SK-N-SH (cell line): ENCODE measurements around the gene KRT25. TPM values are rescaled to one million over a fixed set of nuclear protein-coding genes. Genes with fewer than 3 reads are reported as not detected.

Experiments
- CTCF ChIA-PET: fragments of 300-600, 350-600 bp; formaldehyde crosslinking; extraction: SDS; loops from one replicate; lab custom pipeline; 2021; lab: Yijun Ruan, JAX
- POLR2A ChIA-PET: fragments of 350-600 bp; sonication (Branson Sonifier 250); formaldehyde crosslinking; extraction: SDS; loops from one replicate; lab custom pipeline; 2020; ENCODE audit warnings: antibody characterized with exemption, inconsistent platforms; lab: Yijun Ruan, JAX
- DNase-seq: peaks from one replicate; pipeline ENCODE4 v3.0.0; 2012
- H2AFZ ChIP-seq: fragments of 200-600 bp; sonication (generic); 2 replicates; pipeline ENCODE4 v1.8.1; 2016; ENCODE audit warnings: antibody characterized with exemption, mild to moderate bottlenecking, low read depth
- H3F3A ChIP-seq: fragments of 200-600 bp; sonication (generic); replicated peaks from 2 replicates; pipeline ENCODE3; 2016; ENCODE audit warnings: antibody characterized with exemption, mild to moderate bottlenecking; ENCODE audit not compliant: insufficient read depth
- H3K27ac ChIP-seq, 2 experiments: fragments of 200-500 bp in 1 of 2; fragments of 200-600 bp in 1 of 2; sonication (Bioruptor generic) in 1 of 2; sonication (generic), shearing (Covaris generic) in 1 of 2; 2 replicates each; pipeline versions ENCODE4 v1.5.1 to v1.6.1; 2014 to 2016; ENCODE audit warnings: low read depth in 2 of 2, inconsistent platforms in 1 of 2, low read length in 1 of 2, mild to moderate bottlenecking in 1 of 2, mixed read lengths in 1 of 2
- H3K27me3 ChIP-seq: fragments of 200-600 bp; sonication (generic), shearing (Covaris generic); 2 replicates; pipeline ENCODE4 v1.6.1; 2016; ENCODE audit warnings: mixed run types; ENCODE audit not compliant: insufficient read depth
- H3K36me3 ChIP-seq, 2 experiments: fragments of 200-500 bp in 1 of 2; fragments of 200-600 bp in 1 of 2; sonication (Bioruptor generic) in 1 of 2; sonication (generic) in 1 of 2; replicated peaks in 1 of 2; 2 replicates each; pipeline versions ENCODE3 to v1.5.1; 2014 to 2016; ENCODE audit warnings: low read length in 1 of 2, mild to moderate bottlenecking in 1 of 2; ENCODE audit not compliant: insufficient read depth in 2 of 2, control insufficient read depth in 1 of 2
- H3K4me1 ChIP-seq, 2 experiments: fragments of 200-500 bp in 1 of 2; fragments of 200-600 bp in 1 of 2; sonication (Bioruptor generic) in 1 of 2; sonication (generic), shearing (Covaris generic) in 1 of 2; 2 replicates each; pipeline versions ENCODE4 v1.5.1 to v1.6.1; 2014 to 2016; ENCODE audit warnings: low read depth in 1 of 2, low read length in 1 of 2, mixed run types in 1 of 2; ENCODE audit not compliant: insufficient read depth in 2 of 2, control insufficient read depth in 1 of 2
- H3K4me2 ChIP-seq: fragments of 200-600 bp; sonication (generic), shearing (Covaris generic); 2 replicates; pipeline ENCODE4 v1.6.1; 2017; ENCODE audit warnings: mixed run types
- H3K4me3 ChIP-seq, 2 experiments: fragments of 200-500 bp in 1 of 2; fragments of 200-600 bp in 1 of 2; sonication (Bioruptor generic) in 1 of 2; sonication (generic), shearing (Covaris generic) in 1 of 2; 2 replicates each; pipeline versions ENCODE4 v1.5.1 to v1.8.1; 2014 to 2016; ENCODE audit warnings: low read depth in 2 of 2, inconsistent platforms in 1 of 2, low read length in 1 of 2, mild to moderate bottlenecking in 1 of 2, mixed read lengths in 1 of 2, moderate library complexity in 1 of 2
- H3K79me2 ChIP-seq: fragments of 200-600 bp; sonication (generic); 2 replicates; pipeline ENCODE4 v1.8.1; 2017; ENCODE audit warnings: mild to moderate bottlenecking; ENCODE audit not compliant: insufficient read depth
- H3K9ac ChIP-seq: fragments of 200-600 bp; sonication (generic); 2 replicates; pipeline ENCODE4 v1.6.1; 2017; ENCODE audit warnings: mixed run types
- H3K9me2 ChIP-seq: fragments of 200-600 bp; sonication (generic); 2 replicates; pipeline ENCODE4 v1.6.1; 2017; ENCODE audit warnings: mixed run types
- H3K9me3 ChIP-seq: fragments of 200-600 bp; sonication (generic); 2 replicates; pipeline ENCODE4 v1.6.1; 2017; ENCODE audit warnings: mixed run types, mild to moderate bottlenecking, moderate library complexity
- H4K20me1 ChIP-seq: fragments of 200-600 bp; sonication (generic); 2 replicates; pipeline ENCODE4 v1.6.1; 2017; ENCODE audit warnings: mild to moderate bottlenecking, mixed run types; ENCODE audit not compliant: insufficient read depth
- ELF1 ChIP-seq: IDR thresholded peaks from 2 replicates; pipeline ENCODE4 v1.4.0; 2012
- FOSL2 ChIP-seq: IDR thresholded peaks from 2 replicates; pipeline ENCODE4 v1.4.0; 2012; ENCODE audit warnings: low read depth, mild to moderate bottlenecking, moderate library complexity, borderline replicate concordance
- FOXM1 ChIP-seq: IDR thresholded peaks from 2 replicates; pipeline ENCODE4 v1.4.0; 2012; ENCODE audit warnings: low read depth, mild to moderate bottlenecking
- GABPA ChIP-seq: IDR thresholded peaks from 2 replicates; pipeline ENCODE4 v1.4.0; 2012; ENCODE audit warnings: low read depth, mild to moderate bottlenecking
- MEF2A ChIP-seq: IDR thresholded peaks from 2 replicates; pipeline ENCODE4 v1.4.0; 2012; ENCODE audit warnings: low read depth, borderline replicate concordance
- MXI1 ChIP-seq: IDR thresholded peaks from 2 replicates; pipeline ENCODE4 v1.6.1; 2012; ENCODE audit warnings: mild to moderate bottlenecking, low read depth, low read length, improper control_type of control experiment
- POLR2AphosphoS5 ChIP-seq: IDR thresholded peaks from 2 replicates; pipeline ENCODE4 v1.6.1; 2012; ENCODE audit warnings: low read depth, low read length
- RAD21 ChIP-seq: IDR thresholded peaks from 2 replicates; pipeline ENCODE4 v1.6.1; 2012; ENCODE audit warnings: mild to moderate bottlenecking, low read length
- RCOR1 ChIP-seq: fragments of 150-350 bp; IDR thresholded peaks from 2 replicates; pipeline ENCODE4 v1.6.1; 2017; ENCODE audit warnings: antibody characterized with exemption, low read length
- RXRA ChIP-seq: IDR thresholded peaks from 2 replicates; pipeline ENCODE4 v1.4.0; 2012; ENCODE audit warnings: low read depth, mild to moderate bottlenecking, borderline replicate concordance
- SIN3A ChIP-seq: IDR thresholded peaks from 2 replicates; pipeline ENCODE4 v1.6.1; 2012; ENCODE audit warnings: low read depth, mild to moderate bottlenecking, low read length, moderate library complexity, borderline replicate concordance
- TAF1 ChIP-seq: IDR thresholded peaks from 2 replicates; pipeline ENCODE4 v1.6.1; 2012; ENCODE audit warnings: low read depth, mild to moderate bottlenecking, low read length, moderate library complexity, borderline replicate concordance
- YY1 ChIP-seq: IDR thresholded peaks from 2 replicates; pipeline ENCODE4 v1.4.0; 2012; ENCODE audit warnings: low read depth, mild to moderate bottlenecking
- WGBS: methylation state at CpG from one replicate; pipeline ENCODE4 v1.1.6; 2017; ENCODE audit warnings: low lambda C conversion rate; 5-methylcytosine and 5-hydroxymethylcytosine counted together
- polyA plus RNA-seq, 3 experiments: library from polyadenylated mRNA; depleted of rRNA; stranded (reverse); fragments of >200 nt; gene quantifications; 2 replicates each; pipeline ENCODE4 v1.2.3, GENCODE V29; 2012
- TF ChIP-seq, protein P1 (sequence below): IDR thresholded peaks from 2 replicates; pipeline ENCODE4 v1.6.1; 2012; ENCODE audit warnings: mild to moderate bottlenecking, low read depth, low read length, moderate library complexity
- TF ChIP-seq, protein P2 (sequence below): fragments of 200-600 bp; sonication (generic); IDR thresholded peaks from 2 replicates; pipeline ENCODE4 v1.6.1; 2017; ENCODE audit warnings: antibody characterized with exemption, mild to moderate bottlenecking, moderate library complexity
- TF ChIP-seq, protein P3 (sequence below): IDR thresholded peaks from 2 replicates; pipeline ENCODE4 v1.4.0; 2012; ENCODE audit warnings: low read depth
- TF ChIP-seq, protein P4 (sequence below): fragments of 150-350 bp; IDR thresholded peaks from 2 replicates; pipeline ENCODE4 v1.6.1; 2017; ENCODE audit warnings: antibody characterized with exemption, low read length, low read depth, borderline replicate concordance
- TF ChIP-seq, protein P5 (sequence below): IDR thresholded peaks from 2 replicates; pipeline ENCODE4 v1.4.0; 2012; ENCODE audit warnings: low read depth, borderline replicate concordance
- TF ChIP-seq, protein P6 (sequence below): IDR thresholded peaks from 2 replicates; pipeline ENCODE4 v1.4.0; 2012; ENCODE audit warnings: low read depth, borderline replicate concordance

The KRT25 gene
- polyA plus RNA-seq, 1 of the 3 experiments (the other 2 are of a cell fraction): not detected

DNA sequence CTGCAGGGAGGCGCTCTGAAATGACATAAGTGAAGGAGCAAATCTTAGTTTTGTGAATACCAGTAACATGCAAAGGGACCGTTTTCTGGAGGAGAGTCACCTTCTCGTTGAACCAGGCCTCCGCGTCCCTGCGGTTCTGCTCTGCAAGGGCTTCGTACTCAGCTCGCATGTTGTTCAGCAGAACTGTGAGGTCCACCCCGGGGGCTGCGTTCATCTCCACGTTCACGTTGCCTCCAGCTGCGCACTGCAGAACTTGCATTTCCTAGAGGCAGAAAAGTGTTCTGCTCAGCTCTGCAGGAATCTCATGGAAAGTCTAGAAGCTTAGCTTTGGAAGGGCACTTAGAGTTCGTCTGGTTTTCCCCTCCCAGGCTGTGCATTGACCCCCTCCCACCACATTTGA, 4.1 kb downstream of the KRT25 start:
- Histone ChIP-seq H3K4me3 (no peak overlapping the region), H3K27me3 (peaks cover 37% of the 10 kb centered on the region; the same call in 1 of the 2 replicates), H3K36me3 (no peaks in the 10 kb centered on the region), H3F3A (no peaks in the 10 kb centered on the region), H4K20me1 (no peaks in the 10 kb centered on the region), H2AFZ (no peak overlapping the region), H3K9ac (no peak overlapping the region), H3K4me1 (no peaks in the 10 kb centered on the region), H3K9me2 (no peaks in the 10 kb centered on the region), H3K9me3 (no peaks in the 10 kb centered on the region), H3K79me2 (no peaks in the 10 kb centered on the region), H3K27ac (no peak overlapping the region), H3K4me2 (no peak overlapping the region)
- ChIA-PET CTCF (no interaction called here), POLR2A (no interaction called here)
- DNase-seq: no peak
- TF ChIP-seq RAD21 (no peak), YY1 (no peak), RCOR1 (no peak), POLR2AphosphoS5 (no peak), FOXM1 (no peak), FOSL2 (no peak)
- TF ChIP-seq, protein P1, sequence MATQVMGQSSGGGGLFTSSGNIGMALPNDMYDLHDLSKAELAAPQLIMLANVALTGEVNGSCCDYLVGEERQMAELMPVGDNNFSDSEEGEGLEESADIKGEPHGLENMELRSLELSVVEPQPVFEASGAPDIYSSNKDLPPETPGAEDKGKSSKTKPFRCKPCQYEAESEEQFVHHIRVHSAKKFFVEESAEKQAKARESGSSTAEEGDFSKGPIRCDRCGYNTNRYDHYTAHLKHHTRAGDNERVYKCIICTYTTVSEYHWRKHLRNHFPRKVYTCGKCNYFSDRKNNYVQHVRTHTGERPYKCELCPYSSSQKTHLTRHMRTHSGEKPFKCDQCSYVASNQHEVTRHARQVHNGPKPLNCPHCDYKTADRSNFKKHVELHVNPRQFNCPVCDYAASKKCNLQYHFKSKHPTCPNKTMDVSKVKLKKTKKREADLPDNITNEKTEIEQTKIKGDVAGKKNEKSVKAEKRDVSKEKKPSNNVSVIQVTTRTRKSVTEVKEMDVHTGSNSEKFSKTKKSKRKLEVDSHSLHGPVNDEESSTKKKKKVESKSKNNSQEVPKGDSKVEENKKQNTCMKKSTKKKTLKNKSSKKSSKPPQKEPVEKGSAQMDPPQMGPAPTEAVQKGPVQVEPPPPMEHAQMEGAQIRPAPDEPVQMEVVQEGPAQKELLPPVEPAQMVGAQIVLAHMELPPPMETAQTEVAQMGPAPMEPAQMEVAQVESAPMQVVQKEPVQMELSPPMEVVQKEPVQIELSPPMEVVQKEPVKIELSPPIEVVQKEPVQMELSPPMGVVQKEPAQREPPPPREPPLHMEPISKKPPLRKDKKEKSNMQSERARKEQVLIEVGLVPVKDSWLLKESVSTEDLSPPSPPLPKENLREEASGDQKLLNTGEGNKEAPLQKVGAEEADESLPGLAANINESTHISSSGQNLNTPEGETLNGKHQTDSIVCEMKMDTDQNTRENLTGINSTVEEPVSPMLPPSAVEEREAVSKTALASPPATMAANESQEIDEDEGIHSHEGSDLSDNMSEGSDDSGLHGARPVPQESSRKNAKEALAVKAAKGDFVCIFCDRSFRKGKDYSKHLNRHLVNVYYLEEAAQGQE: no peak
- TF ChIP-seq, protein P2, sequence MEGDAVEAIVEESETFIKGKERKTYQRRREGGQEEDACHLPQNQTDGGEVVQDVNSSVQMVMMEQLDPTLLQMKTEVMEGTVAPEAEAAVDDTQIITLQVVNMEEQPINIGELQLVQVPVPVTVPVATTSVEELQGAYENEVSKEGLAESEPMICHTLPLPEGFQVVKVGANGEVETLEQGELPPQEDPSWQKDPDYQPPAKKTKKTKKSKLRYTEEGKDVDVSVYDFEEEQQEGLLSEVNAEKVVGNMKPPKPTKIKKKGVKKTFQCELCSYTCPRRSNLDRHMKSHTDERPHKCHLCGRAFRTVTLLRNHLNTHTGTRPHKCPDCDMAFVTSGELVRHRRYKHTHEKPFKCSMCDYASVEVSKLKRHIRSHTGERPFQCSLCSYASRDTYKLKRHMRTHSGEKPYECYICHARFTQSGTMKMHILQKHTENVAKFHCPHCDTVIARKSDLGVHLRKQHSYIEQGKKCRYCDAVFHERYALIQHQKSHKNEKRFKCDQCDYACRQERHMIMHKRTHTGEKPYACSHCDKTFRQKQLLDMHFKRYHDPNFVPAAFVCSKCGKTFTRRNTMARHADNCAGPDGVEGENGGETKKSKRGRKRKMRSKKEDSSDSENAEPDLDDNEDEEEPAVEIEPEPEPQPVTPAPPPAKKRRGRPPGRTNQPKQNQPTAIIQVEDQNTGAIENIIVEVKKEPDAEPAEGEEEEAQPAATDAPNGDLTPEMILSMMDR: no peak
- TF ChIP-seq, protein P3, sequence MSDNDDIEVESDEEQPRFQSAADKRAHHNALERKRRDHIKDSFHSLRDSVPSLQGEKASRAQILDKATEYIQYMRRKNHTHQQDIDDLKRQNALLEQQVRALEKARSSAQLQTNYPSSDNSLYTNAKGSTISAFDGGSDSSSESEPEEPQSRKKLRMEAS: no peak
- TF ChIP-seq, protein P4, sequence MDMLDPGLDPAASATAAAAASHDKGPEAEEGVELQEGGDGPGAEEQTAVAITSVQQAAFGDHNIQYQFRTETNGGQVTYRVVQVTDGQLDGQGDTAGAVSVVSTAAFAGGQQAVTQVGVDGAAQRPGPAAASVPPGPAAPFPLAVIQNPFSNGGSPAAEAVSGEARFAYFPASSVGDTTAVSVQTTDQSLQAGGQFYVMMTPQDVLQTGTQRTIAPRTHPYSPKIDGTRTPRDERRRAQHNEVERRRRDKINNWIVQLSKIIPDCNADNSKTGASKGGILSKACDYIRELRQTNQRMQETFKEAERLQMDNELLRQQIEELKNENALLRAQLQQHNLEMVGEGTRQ: no peak
- 14% methylated on average over 6 of the region's 14 CpGs for WGBS

DNA sequence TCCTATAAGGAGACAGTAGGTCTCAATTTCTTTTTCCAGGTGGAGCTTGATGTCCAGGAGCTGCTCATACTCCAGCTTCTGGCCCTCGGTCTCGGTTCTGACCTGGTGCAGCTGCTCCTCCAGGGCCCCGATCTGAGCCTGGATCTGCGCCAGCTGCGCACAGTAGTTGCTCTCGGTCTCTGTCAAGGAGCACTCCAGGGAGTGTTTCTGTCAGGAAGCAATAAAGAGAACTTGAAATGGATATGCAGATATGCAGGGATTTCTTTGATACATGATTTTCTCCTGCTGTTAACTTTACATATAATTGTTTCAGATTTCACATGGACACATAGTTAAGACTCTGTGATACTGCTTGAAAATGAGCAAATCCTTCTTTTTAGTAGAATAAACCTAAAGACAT, 4.7 kb downstream of the KRT25 start:
- H3K27me3 ChIP-seq: peaks cover 37% of the 10 kb centered on the region; the same call in 1 of the 2 replicates
- H3K4me1 ChIP-seq: no peaks in the 10 kb centered on the region
- H3F3A ChIP-seq: no peaks in the 10 kb centered on the region
- no peaks in the 10 kb centered on the region for H3K9me2 ChIP-seq
- H3K9ac ChIP-seq: no peak overlapping the region
- H3K9me3 ChIP-seq: no peaks in the 10 kb centered on the region
- CTCF ChIA-PET: no interaction called here
- POLR2A ChIA-PET: no interaction called here
- no peak for DNase-seq
- no peaks in the 10 kb centered on the region for H4K20me1 ChIP-seq
- H3K4me3 ChIP-seq: no peak overlapping the region
- H3K4me2 ChIP-seq: no peak overlapping the region
- H3K79me2 ChIP-seq: no peaks in the 10 kb centered on the region
- H3K36me3 ChIP-seq: no peaks in the 10 kb centered on the region
- no peak for TF ChIP-seq SIN3A
- TF ChIP-seq POLR2AphosphoS5: no peak
- no peak for TF ChIP-seq MXI1
- no peak for TF ChIP-seq MEF2A
- TF ChIP-seq GABPA: no peak
- no peak for TF ChIP-seq RXRA
- no peak for TF ChIP-seq TAF1
- TF ChIP-seq, protein P5, sequence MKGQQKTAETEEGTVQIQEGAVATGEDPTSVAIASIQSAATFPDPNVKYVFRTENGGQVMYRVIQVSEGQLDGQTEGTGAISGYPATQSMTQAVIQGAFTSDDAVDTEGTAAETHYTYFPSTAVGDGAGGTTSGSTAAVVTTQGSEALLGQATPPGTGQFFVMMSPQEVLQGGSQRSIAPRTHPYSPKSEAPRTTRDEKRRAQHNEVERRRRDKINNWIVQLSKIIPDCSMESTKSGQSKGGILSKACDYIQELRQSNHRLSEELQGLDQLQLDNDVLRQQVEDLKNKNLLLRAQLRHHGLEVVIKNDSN: no peak
- TF ChIP-seq, protein P6, sequence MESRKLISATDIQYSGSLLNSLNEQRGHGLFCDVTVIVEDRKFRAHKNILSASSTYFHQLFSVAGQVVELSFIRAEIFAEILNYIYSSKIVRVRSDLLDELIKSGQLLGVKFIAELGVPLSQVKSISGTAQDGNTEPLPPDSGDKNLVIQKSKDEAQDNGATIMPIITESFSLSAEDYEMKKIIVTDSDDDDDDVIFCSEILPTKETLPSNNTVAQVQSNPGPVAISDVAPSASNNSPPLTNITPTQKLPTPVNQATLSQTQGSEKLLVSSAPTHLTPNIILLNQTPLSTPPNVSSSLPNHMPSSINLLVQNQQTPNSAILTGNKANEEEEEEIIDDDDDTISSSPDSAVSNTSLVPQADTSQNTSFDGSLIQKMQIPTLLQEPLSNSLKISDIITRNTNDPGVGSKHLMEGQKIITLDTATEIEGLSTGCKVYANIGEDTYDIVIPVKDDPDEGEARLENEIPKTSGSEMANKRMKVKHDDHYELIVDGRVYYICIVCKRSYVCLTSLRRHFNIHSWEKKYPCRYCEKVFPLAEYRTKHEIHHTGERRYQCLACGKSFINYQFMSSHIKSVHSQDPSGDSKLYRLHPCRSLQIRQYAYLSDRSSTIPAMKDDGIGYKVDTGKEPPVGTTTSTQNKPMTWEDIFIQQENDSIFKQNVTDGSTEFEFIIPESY: no peak
- no peak for TF ChIP-seq ELF1
- no peak overlapping the region for H2AFZ ChIP-seq
- 8% methylated on average over 6 of the region's 6 CpGs for WGBS
- H3K27ac ChIP-seq: no peak overlapping the region
